ENCODE data around the gene JMJD4. TPM values are rescaled to one million over a fixed set of nuclear protein-coding genes. Genes with fewer than 3 reads are reported as not detected.

JMJD4 gene
- total RNA-seq, 1 experiment from 2014 or later = 10.9 TPM

- DNase-seq (ENCODE audit: low read depth) = peak; percentile 85
These were observed 19.1 kb upstream of the JMJD4 start for GRCh38 chr1:227753999-227754711.

DNA sequence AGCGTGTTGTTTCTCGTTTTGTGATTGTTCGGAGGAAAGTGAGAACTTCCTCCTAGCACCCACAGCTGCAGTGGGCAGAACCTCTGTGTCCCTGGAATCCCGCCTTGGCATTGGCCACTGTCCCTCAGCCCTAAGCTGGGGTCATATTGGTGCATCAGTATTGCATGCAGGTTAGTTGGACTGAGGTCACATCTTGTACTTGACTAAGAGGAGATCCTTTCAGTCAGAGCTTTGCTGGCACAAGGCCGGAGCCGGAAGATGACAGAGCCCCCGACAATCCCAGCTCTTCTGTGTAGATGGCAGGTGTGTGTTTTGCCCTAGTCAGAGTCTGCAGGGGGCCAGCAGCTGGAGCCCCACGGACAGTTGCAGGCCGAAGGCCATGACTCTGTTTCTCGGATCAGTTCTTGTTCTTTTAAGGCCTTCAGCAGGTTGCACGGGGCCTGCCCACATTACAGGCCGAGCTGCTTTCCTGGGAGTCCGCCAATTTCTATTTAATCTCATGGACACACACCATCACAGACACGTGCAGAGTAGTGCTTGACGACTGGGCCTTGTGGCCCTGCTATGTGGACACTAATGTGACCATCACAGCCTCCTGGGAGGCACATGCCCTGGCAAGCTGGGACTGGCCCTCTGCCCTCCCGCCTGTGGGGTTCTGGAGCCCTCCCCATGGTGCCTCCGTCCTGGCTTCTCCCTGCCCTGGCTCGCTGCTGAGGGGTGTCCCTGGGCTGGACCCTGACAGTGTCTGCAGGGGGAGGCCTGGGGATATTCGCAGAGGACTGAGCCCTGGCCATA lies 15.0 kb upstream of the JMJD4 start:
- DNase-seq (ENCODE audit: low read depth) = no peak

GRCh38 chr1:227749225-227749624 lies 14.1 kb upstream of the JMJD4 start:
- no peak for DNase-seq (ENCODE audit: low read depth)

DNA sequence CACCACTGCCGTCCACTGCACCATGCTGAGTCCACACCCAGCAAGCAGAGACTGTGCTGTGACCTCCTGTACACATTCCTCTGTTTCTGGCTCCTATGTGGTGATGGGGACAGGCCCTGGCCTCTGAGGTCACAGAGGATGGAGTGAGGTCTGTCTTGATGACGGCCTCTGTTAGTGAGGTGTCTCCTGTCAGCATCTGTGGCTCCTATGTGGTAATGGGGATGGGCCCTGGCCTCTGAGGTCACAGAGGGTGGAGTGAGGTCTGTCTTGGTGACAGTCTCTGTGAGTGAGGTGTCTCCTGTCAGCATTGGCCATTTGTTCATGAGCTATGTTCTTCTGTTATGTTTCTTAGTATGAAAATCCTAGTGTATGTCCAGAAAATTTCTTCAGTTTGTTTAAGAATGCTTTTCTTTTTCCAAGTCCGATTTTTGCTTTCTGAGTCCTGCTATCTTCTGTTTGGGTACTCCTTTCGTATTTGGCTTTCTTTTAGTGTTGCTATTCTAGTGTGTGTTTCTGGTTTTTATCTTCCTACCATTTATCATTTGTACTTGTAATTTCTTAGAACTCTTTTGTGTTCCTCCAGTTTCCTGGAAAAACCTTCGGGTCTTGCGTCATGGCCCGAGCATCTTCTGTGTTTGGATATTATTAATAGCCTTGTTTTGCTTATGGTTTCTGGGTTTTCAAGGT lies 13.5 kb upstream of the JMJD4 start:
- DNase-seq (ENCODE audit: low read depth) = no peak

DNA sequence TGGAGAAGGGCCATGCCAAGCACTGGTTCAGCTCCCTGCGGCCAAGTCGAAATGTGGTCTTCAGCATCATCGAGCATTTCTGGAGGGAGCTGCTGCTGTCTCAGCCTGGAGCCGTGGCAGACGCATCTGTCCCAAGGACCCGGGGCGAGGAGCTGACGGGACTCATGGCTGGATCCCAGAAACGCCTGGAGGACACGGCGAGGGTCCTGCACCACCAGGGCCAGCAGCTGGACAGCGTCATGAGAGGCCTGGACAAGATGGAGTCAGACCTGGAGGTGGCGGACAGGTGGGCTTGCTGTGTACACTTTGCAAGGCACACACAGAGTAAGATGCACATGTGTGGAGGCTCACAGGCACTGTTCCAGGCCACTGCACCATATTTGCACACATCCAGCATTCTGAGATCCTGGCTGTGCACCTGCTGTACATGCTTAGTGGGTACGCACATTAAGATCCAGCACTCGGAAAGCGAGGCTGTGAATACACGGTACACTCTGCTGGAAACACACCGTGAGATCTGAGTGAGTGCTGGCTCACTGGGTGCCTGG lies 12.9 kb upstream of the JMJD4 start:
- DNase-seq (ENCODE audit: low read depth) = no peak

DNA sequence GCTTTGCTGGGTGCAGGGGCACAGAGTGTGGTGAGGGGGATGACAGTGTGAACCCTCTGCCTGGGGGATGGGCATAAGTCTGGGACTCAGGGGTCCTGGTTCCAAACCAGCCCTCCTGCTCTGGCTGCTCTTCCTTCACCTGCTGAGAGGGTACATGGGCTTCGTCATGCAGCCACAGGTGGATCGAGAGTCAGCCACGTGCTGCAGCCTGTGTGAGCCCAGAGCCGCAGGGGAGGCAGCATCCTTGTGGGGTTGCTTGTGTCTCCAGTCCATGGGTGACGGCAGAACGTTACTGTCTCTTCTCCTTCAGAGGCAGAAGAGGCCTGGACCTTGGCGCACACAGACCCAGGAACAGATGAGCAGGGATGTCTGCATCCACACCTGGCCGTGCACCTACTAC lies 12.3 kb upstream of the JMJD4 start:
- no peak for DNase-seq (ENCODE audit: low read depth)

DNA sequence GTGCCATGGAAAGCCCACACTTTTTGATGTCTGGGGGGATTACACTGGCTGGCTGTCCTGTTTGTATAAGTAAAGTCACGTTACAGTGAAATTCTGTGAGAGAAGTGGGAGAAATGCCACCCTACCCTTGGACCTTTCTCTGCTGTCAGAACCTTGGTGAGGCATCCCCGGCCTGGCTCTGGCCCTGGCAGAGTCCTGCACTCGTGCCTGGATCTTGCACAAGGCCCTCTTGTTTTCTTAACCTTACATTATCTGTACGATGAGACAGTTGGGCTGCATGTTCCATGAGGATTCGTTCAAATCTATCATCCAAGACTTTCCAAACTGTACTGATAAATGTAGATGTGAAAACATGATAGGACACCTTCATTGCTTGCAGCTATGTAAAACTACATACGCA lies 11.6 kb upstream of the JMJD4 start:
- DNase-seq (ENCODE audit: low read depth) = no peak

DNA sequence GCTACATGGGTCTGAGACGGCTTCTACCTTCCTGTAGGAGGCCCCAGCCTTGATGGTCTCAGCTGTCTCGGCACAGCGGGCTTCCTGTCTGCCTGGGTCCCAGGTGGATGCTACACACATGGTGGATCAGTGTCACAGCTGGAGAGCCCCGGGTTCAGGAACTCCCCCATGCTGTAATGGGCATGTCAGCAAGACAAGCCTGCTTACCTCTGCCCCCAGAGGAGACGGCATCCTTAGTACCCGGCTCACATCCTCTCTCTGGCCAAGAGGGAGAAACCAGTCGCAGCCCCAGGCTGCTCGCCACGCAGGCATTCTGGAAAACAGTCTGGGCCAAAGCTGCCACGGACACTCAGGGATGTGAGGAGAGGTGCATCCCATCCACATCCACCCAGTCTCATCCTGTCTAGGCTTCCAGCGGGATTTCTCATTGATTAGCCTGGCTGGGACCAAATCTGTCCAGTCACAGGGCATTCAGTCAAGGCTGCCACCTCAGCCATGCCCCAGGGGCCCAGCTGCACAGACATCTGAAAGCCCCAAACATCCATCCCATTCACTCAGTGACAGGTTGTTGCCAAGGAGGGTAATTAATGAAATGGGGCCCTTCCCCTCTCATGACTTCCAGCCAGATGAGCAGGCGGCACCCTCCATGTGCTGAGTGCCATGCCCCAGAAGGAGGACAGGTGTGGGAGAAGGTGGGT lies 10.6 kb upstream of the JMJD4 start:
- no peak for DNase-seq (ENCODE audit: low read depth)

DNA sequence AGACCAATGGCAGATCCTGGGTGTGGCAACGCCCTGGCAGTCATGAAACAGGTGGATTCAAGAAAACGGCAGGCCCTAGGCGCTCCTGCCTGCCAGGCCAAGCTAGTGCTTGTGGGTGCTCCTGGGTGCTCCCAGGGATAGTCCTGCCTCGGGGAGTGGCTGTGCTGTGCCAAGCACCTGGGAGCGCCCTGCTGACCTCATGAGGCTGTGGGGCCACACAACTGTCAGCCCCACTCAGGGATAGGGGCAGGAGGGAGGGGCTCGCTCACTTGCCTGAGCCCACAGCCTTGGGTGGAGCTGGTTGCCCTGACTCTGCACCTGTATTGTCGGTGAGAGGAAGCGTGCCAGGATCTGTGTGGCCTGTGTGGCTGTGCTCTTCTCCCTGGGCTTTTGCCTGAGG lies 9.6 kb upstream of the JMJD4 start:
- no peak for DNase-seq (ENCODE audit: low read depth)

- no peak for DNase-seq (ENCODE audit: low read depth)
These were observed 7.9 kb upstream of the JMJD4 start for GRCh38 chr1:227742738-227743715.

GRCh38 chr1:227741166-227741870 lies 6.2 kb upstream of the JMJD4 start:
- no peak for DNase-seq (ENCODE audit: low read depth)

- DNase-seq (ENCODE audit: low read depth) = no peak
These were observed 5.4 kb upstream of the JMJD4 start for GRCh38 chr1:227740401-227740960.

GRCh38 chr1:227739636-227740035 lies 4.5 kb upstream of the JMJD4 start:
- no peak for DNase-seq (ENCODE audit: low read depth)

DNA sequence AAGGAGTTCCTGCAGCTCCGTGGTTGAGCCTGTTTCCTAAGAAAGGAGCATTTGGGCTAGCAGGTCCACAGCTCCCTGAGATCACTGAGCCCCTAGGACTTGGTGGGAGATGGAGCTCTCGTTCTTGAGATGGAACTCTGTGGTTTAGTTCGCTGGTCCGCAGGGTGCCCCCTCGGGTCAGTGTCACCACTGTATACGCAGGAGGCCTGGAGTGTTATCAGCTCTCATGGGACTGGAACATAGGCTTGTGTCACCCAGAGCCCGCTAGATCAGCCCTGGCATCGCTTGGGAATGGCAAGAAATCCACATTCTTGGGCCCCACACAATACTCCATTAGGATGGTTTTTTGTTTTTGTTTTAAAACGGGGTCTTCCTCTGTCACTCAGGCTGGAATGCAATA lies 3.7 kb upstream of the JMJD4 start:
- no peak for DNase-seq (ENCODE audit: low read depth)

DNA sequence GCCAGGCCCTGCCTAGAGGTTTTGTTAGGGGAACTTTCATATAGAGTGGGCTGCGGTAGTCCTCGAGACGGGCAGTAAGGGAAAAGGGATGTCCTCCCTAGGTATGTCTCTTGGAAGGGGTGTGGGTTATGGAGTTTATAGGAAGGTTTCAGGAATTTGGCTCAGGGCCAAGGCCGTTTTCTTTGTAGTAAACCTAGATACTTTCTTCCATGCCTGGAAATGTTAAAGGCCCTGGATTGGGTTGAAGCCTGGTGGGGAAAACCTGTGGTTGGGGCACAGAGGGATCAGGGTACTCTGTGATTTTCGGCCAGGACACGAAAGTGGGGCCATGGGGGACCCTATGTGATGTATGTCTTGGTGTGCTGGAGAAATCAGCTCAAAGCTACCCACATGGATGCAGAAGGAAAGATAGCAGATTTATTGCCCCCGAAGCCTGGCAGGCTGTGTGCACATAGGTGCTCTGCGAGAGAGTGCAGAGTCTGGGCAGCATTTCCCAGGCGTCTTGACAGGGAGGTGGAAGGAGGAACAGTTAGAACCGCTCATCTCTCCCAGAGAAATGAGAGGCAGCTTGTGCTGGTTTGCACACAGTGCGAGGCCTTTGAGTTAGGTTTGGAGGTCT lies 1.8 kb upstream of the JMJD4 start:
- no peak for DNase-seq (ENCODE audit: low read depth)

DNA sequence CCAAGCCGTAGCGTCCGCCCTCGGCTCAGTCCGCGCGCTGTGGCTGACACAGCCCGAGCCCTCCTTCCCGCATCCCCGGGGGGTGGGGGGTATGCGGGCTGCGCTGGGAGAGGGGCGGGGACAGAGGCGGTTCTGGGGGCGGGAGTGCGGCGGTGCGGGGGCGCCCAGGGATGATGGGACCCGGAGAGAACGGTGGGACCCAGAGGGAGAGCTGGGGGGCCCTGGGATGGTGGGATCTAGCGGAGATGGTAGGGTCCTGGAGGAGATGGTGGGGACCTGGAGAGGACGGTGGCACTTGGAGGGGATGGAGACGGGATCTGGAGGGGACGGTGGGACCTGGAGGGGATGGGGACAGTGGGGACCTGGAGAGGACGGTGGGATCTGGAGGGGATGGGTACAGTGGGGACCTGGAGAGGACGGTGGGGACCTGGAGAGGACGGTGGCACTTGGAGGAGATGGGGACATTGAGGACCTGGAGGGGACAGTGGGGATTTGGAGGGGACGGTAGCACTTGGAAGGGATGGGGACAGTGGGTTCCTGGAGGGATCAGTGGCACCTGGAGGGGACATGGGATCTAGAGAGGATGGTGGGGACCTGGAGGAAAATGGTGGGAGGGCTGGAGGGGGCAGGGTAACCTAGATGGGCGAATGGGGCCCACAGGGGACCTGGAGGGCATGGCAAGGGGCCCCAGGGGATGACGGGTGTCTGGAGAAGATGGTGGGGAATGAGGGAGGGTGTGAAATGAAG lies 610 bp upstream of the JMJD4 start:
- no peak for DNase-seq (ENCODE audit: low read depth)

DNA sequence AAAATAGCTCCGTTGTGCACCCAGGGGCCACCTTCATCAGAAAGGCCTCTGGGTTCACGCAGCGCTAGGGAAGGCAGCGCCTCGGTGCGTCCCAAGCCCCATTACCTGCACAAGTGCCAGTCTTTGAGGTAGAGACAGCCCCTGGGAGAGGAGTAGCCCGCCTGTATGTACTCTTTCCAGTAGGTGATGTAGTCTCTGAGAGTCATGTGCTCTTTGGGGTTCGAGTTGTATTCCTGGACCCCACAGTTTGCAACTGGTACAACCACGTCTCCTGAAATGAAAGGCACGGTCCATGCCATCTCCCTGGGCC lies 601 bp downstream of the JMJD4 start:
- no peak for DNase-seq (ENCODE audit: low read depth)

GRCh38 chr1:227733751-227734545 lies 1.2 kb downstream of the JMJD4 start:
- no peak for DNase-seq (ENCODE audit: low read depth)

Measured in RPMI7951 (cell line).